Measurements from ENCODE around the gene UGT2B10.

The UGT2B10 gene

GRCh38 chr4:68871809-68872642 is 56.2 kb downstream of the UGT2B10 start:
- DNase-seq: no peak

- no peak for DNase-seq
Measured at GRCh38 chr4:68872643-68873502, 57.1 kb downstream of the UGT2B10 start.

- DNase-seq: no peak
Measured at GRCh38 chr4:68874507-68874906, 58.7 kb downstream of the UGT2B10 start.

GRCh38 chr4:68877555-68877954 is 61.8 kb downstream of the UGT2B10 start:
- no peak for DNase-seq

GRCh38 chr4:68878048-68878447 is 62.3 kb downstream of the UGT2B10 start:
- no peak for DNase-seq
